ENCODE measurements around the gene CAMK2B.

GRCh38 chr7:44291066-44291732, 34.2 kb downstream of the CAMK2B start:
- no peak for TF ChIP-seq CTCF (conservative IDR thresholded peaks at IDR 0.05; ENCODE audit: low read depth, low read length)
- no peak for TF ChIP-seq EZH2 (IDR thresholded peaks at IDR 0.05; ENCODE audit: borderline replicate concordance, low read depth, low read length, poor library complexity, severe bottlenecking)
